Stimulated activated CD8-positive, alpha-beta memory T cell treated with anti-CD3 and anti-CD28 coated beads, Interleukin-4, amount 100 ng/mL, for 1 hour (primary cell): ENCODE results near the gene FBXO45.
"Not testable (repeated sequence)": the region's sequence is repeated elsewhere in the genome, so short reads cannot be mapped to it uniquely, and the experiment has no call there.

Experiments
- DNase-seq, 2 donors: peaks; one replicate each; pipeline ENCODE4 v3.0.0-alpha.2; 2020; ENCODE audit warnings: low read depth in 2 of 2, low spot score in 1 of 2

The FBXO45 gene

GRCh38 chr3:196555295-196555694, 13.2 kb upstream of the FBXO45 start:
- DNase-seq = no peak

- no peak for DNase-seq
Measured at GRCh38 chr3:196557236-196557635, 11.2 kb upstream of the FBXO45 start.

GRCh38 chr3:196558476-196558875, 10.0 kb upstream of the FBXO45 start:
- DNase-seq = no peak

- no peak for DNase-seq
Measured at GRCh38 chr3:196559826-196560225, 8.6 kb upstream of the FBXO45 start.

- no peak for DNase-seq
Measured at GRCh38 chr3:196563721-196564225, 4.7 kb upstream of the FBXO45 start.

GRCh38 chr3:196569003-196569516, 600 bp downstream of the FBXO45 start:
- peak; percentile 11 to 20 for DNase-seq

GRCh38 chr3:196570332-196570731, 1.9 kb downstream of the FBXO45 start:
- not testable (repeated sequence) for DNase-seq

GRCh38 chr3:196572389-196572788, 3.9 kb downstream of the FBXO45 start:
- no peak for DNase-seq

- no peak for DNase-seq
Measured at GRCh38 chr3:196585044-196585757, 16.7 kb downstream of the FBXO45 start.

- DNase-seq = no peak
Measured at GRCh38 chr3:196590279-196590678, 21.8 kb downstream of the FBXO45 start.

- no peak for DNase-seq
Measured at GRCh38 chr3:196596355-196596754, 27.9 kb downstream of the FBXO45 start.

- DNase-seq = not testable (repeated sequence)
Measured at GRCh38 chr3:196597971-196598733, 29.7 kb downstream of the FBXO45 start.

- no peak for DNase-seq
Measured at GRCh38 chr3:196599734-196600128, 31.3 kb downstream of the FBXO45 start.

GRCh38 chr3:196600359-196600758, 31.9 kb downstream of the FBXO45 start:
- DNase-seq = no peak

- DNase-seq = no peak
Measured at GRCh38 chr3:196602673-196603072, 34.2 kb downstream of the FBXO45 start.

GRCh38 chr3:196603683-196604082, 35.2 kb downstream of the FBXO45 start:
- DNase-seq = no peak

- peak in 1 of 2 donors; percentile 21 for DNase-seq
Measured at GRCh38 chr3:196604548-196604947, 36.1 kb downstream of the FBXO45 start.

GRCh38 chr3:196608693-196609092, 40.2 kb downstream of the FBXO45 start:
- no peak for DNase-seq

- DNase-seq = peak; percentile 94 to 96
Measured at GRCh38 chr3:196609343-196609775, 40.9 kb downstream of the FBXO45 start.

GRCh38 chr3:196609805-196610515, 41.5 kb downstream of the FBXO45 start:
- no peak for DNase-seq

GRCh38 chr3:196611761-196612483, 43.5 kb downstream of the FBXO45 start:
- no peak for DNase-seq
